Left kidney (tissue), 8 donors: ENCODE results near the gene KMO. TPM values are rescaled to one million over a fixed set of nuclear protein-coding genes. Genes with fewer than 3 reads are reported as not detected.

Source experiments
- DNase-seq: peaks from one replicate; pipeline ENCODE4 v3.0.0-alpha.2; 2013
- long read RNA-seq, 8 donors: transcript quantifications; one replicate each; lab custom pipeline, GENCODE V29; 2026
- polyA plus RNA-seq: library from polyadenylated mRNA; unstranded; fragments of 120-200 nt; gene quantifications from one replicate; pipeline ENCODE4 v1.2.1, GENCODE V29; 2013; ENCODE audit not compliant: insufficient read length

Gene KMO
- polyA plus RNA-seq = 27.9 TPM
- long read RNA-seq, donor 1, full-length matches to known transcripts = 5 of 84 reads
- long read RNA-seq, donor 1, partial matches to known transcripts = 30 of 84 reads
- long read RNA-seq, donor 1, other reads (novel, unspliced or antisense) = 49 of 84 reads
- long read RNA-seq, donor 2, full-length matches to known transcripts = 3 of 3 reads
- long read RNA-seq, donor 2, partial matches to known transcripts = 0 of 3 reads
- long read RNA-seq, donor 2, other reads (novel, unspliced or antisense) = 0 of 3 reads
- long read RNA-seq, donor 3, full-length matches to known transcripts = 2 of 44 reads
- long read RNA-seq, donor 3, partial matches to known transcripts = 17 of 44 reads
- long read RNA-seq, donor 3, other reads (novel, unspliced or antisense) = 25 of 44 reads
- long read RNA-seq, donor 4 = 0 reads
- long read RNA-seq, donor 5, full-length matches to known transcripts = 7 of 16 reads
- long read RNA-seq, donor 5, partial matches to known transcripts = 9 of 16 reads
- long read RNA-seq, donor 5, other reads (novel, unspliced or antisense) = 0 of 16 reads
- long read RNA-seq, donor 6, full-length matches to known transcripts = 2 of 52 reads
- long read RNA-seq, donor 6, partial matches to known transcripts = 19 of 52 reads
- long read RNA-seq, donor 6, other reads (novel, unspliced or antisense) = 31 of 52 reads
- long read RNA-seq, donor 7, full-length matches to known transcripts = 7 of 85 reads
- long read RNA-seq, donor 7, partial matches to known transcripts = 0 of 85 reads
- long read RNA-seq, donor 7, other reads (novel, unspliced or antisense) = 78 of 85 reads
- long read RNA-seq, donor 8, full-length matches to known transcripts = 6 of 6 reads
- long read RNA-seq, donor 8, partial matches to known transcripts = 0 of 6 reads
- long read RNA-seq, donor 8, other reads (novel, unspliced or antisense) = 0 of 6 reads

DNA sequence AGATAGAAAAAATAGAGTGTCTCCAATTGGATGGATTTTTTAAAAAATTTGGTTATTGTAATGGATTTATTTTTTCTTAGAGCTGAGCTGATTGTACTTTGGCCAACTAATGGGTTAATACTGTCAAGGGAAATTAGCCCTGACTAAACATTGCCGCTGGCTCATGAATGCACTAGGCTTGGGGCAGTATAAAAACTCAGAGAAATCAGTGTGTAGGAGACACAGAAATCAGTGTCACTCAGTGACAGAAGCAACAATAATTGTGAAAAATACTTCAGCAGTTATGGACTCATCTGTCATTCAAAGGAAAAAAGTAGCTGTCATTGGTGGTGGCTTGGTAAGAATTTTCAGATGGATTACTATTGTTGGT lies at the start of gene KMO:
KMO (plus strand) TSS at position 217 of the 370 bp plus-strand sequence; CDS start at position 284, 67 bp downstream.
- DNase-seq = peak; percentile 24

DNA sequence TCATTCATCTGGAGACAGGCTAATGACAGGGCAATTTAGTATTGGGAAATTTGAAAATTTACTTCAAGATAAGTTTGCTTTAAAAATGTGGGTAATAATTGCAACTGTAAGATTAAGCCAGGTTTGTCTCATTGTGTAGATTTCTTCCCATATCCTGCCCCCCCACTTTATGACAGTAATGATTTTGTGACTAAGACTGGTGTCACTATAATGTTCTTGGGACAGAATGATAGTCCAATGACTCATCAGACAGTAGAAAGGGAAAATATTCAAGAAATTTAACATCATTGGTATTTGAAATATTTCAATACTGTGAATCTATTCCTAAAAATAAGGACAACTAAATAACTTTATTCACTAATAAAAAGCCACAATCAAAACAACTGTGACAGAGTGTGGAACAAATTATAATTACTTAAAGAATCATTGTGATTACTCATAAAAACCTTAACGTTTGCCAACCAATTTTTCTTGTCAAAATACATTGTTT lies 49.4 kb upstream of the KMO start:
- no peak for DNase-seq

DNA sequence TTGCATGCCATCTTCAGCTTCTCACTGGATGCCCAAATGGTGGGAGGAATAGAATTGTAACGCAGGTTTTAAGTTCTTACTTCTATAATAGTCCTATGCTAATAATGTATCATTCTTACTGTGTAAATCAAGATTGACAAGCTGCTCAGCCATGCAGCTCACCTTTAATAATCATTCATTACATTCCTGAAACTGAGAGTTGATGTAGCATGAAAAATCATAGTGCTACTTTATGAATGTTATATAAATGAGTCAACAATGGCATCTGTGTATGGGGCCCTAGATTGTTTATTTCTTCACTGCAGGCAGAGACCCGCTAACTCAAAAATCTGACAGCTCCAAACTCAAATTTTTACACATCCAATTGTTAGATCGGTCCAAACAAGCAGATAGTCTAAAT lies 47.0 kb upstream of the KMO start:
- no peak for DNase-seq

DNA sequence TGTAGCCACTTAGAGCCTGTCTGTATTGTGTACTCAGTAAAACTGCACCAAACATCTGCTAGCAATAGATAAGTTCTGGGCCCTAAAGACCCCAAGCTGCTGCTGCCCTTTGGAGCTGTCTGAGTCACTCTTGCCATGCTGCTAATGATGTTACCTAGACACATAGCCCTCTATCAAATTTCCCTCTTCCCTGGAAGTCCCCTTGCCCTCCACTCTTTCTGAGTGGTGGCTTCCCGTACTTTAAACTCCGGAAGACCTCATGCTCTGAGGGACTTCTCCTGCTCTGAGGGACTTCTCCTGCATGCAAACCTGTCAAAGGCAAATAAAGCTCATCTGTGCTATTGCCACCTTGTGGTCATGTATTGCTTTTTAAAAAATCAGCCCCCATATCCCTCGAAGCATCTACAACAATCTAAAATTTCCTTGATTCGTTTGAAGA lies 46.6 kb upstream of the KMO start:
- no peak for DNase-seq

DNA sequence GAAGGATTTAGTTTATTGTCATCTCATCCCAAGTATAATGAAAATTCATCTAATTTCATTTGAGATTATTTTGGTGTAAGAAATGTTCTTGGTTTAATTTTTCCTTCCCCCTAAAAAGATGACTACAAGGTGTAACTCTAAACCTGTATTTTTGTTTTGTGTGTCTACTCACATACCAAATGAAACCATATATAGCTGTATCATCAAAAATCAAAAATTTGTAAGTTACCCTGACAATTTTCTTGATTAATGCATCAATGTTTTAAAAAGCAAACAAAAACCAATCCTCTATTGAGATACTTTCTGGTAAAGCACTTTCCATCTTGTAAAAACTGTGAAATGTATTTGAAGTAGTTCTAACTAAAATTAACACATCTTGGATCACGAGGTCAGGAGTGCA lies 43.4 kb upstream of the KMO start:
- no peak for DNase-seq

DNA sequence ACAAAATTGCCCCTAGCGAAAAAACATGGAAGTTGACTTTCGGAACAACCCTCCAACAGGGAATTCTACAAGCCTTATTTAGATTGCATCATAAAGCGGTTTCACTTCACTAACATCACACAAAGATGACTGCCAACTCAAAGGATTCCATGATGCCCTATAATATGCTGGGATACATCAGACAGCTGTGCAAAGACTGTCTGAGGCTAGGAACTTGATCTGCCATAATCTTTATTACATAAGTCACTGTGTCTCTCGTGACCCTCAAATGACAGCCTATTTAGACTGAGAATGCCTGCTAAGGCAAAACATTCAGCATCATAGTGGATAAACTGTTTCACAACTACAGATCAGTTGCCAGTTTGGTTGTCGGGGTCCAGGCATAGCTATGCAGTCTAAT lies 36.4 kb upstream of the KMO start:
- no peak for DNase-seq

DNA sequence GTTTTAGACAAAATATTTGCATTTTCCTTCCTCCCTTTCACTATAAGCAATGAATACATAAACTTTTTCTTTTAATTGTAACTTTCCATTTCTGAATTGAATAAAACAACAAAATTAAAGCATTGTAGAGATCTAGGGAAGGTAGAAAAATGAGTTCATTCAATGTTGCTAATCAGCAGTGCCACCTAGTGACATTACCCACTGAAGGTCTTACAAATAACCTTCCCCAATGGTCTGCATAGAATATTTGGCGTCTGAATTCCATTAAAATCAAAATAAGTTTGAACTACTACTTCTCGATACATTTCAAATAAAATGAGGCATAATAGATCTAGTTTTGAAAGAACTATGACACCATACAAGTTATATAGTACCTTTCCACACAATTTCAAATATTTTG lies 32.3 kb upstream of the KMO start:
- DNase-seq = peak; percentile 46

DNA sequence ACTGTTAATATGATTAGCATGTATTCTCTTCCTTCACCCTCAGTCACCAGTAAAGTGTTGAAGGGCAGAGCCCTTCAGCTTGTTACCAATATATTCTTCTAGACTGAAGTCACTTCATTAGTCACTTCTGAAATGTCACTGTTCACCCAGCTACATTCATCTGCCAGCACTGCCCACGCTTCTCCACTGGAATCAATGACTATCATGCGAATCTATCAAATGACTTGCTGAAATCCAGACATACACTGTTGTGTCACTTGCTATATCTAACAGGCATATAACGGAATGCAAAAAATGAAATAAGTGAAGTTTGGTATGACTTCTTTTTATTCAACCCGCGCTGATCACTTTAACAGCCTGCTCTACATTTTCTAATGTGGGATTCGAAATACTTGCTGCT lies 28.7 kb upstream of the KMO start:
- no peak for DNase-seq

DNA sequence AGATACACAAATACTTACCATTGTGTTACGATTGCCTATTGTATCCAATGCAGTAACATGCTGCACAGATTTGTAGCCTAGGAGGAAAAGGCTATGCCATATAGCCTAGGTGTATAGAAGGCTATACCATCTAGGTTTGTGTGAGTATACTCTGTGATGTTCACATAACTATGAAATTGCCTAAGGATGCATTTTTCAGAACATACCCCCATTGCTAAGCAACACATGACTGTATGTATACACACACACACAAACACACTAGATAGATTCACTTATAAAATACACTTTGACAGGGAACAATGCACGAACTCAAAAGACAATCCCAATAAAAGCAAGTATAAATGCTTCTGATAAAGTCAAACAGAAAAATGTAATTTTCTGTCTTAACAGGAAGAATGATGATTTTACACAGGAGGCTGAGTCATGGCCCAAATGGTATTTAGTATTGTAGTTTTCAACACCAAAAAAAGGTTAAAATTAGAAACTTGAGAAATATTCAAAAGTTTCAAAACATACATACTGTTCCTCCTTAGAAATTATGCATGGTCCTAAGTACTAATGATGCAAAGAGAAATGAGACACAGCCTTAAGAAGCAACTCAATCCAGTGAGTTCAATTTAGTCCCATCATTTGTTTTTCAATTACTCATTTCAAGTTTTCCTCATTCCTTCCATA lies 24.9 kb upstream of the KMO start:
- no peak for DNase-seq

DNA sequence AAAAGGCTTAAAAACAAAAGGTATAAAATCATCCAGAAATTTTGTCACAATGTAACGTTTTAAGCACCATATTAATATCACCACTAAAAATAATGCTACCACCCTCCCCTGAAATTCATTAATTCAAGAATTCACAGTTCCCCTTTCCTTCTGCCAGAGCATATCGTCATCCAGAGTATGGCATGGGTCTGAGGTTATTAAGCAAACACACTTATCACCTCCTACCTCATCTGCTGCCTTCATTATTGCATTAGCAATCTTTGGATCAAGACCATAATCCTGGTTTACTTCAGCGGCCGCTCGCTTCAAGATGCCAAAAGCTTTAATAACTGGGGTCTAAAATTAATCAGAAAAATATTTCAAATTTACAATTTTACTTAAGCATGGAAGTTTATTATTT lies 18.8 kb upstream of the KMO start:
- no peak for DNase-seq

DNA sequence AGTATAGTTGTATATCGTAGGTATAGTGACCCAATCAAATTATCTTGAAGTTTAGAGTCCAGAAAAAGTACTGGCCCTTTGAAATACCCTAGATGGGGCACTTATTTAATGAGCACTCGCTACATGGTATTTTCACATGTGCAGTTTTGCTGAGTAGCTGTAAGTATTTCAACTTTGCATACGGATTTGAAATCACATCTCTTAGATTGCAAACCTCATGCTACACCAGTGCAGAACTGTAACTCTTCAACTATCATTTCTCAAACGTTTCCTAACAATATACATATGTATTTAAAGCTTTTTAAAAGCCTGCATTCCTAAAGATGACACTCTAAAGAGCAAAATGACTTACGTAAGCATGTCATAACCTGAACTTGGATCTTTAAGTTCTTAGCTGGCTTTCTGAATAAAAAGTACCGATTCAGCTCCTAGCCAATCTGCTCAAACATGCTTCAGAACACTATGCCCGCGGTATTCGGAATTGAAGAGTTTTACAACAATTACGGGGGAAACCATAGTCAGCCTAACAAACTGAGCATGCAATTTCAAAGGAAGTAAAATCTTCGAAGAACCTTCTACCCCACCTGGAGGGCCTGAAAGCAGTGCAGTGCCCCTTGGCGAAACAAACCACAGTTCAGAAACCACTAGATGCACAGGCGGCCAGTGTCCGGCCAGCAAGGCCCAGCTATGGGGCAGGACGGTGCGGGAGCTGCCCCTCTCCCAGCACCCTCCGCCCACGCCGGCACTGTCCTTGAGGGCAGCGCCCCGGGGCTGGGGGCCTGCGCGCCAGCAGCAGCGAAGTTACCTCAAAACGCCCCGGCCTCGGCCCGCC lies 13.5 kb upstream of the KMO start:
- peak; percentile 21 for DNase-seq

DNA sequence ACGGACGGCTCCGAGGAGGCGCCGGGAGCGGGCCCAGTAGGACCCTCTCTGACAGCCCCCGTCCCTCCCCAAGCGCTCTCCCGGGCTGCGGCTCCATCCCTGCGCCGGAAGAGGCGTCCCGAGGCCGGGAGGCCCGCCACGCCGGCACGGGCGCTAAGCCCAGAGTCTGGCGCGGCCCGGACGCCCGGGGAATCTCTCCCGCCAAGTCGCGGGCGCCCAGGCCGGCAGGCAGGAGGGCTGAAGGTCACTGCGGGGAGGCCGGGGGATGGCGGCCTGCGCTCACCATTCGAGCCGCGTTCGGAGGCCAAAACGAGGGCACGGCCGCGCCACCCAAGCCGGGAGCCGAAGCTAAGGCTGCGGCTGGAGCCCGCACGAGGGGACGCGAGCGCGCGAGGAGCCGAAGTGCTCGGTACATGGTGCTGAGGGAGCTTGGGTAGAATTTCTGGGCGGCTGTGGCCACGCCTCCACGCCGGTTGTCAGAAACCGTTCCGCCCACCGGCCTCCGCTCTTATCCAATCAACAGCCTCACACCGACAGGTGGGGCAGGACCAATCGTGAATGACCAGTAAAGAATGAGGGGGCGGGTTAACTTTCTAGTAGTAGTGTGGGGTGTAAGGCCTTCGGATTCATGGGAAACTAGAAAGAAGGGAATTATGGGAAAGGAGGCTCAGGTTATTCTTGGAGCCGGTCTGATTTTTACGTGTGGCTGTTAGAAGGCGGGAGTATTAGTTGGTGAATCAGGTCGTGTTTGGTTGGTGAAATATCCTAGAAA lies 12.7 kb upstream of the KMO start, which contains the start of gene FH:
FH (minus strand) TSS at position 448 of the 772 bp plus-strand sequence; CDS start at position 415, 33 bp downstream.
- DNase-seq = peak; percentile 98

DNA sequence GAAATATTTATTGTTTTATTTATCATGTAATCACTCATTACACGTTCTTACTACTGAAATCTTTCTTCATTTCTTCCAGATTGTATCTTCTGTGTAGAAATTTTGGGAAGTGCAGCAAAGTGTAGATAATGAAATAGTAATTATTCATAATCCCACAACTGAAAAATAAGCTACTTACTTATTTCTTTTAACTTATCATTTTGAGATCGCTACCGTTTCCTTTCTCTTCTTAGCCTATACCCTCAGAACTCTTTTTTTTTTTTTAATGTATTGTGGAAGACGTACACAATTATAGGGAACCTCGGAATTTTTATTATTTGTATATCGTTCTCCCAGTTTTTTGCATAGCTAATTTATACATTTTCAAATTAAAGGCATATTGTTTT lies 12.1 kb upstream of the KMO start:
- no peak for DNase-seq

DNA sequence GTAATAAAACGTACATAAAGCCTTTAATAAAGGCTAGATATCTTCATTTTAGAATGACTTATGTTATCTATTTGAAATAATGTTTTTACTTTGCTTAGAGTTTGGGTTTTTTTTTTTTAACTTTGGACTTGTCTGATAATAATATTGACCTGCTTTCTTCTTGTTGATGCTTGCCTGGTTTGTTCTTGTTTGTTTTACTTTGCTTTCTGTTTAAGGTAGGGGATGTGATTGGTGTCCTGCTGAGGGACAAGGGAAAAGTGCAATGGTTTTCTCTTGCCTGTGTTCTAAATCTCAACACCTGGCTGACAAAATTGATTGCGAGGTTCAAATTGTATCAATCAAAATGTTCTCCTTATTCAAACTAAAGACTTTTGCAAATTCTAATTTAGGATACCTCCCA lies 10.5 kb upstream of the KMO start:
- no peak for DNase-seq

DNA sequence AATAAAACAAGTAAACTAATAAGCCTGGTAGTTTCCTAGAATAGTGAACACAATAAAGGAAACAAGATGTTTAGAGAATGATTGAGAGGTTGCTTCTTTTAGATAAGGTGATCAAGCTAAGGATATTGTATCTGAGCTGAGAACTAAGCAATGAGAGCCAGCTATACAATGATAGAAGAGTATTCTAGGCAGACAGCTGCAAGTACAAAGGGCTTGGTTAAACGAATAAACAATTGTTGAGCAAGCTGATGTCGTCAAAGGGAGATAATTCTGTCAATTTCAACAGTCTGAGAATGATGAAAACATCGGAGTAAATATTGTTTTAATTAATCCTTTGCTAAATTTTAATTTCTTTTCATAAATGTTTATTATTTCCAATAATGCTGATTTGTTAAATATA lies 7.2 kb upstream of the KMO start:
- no peak for DNase-seq

DNA sequence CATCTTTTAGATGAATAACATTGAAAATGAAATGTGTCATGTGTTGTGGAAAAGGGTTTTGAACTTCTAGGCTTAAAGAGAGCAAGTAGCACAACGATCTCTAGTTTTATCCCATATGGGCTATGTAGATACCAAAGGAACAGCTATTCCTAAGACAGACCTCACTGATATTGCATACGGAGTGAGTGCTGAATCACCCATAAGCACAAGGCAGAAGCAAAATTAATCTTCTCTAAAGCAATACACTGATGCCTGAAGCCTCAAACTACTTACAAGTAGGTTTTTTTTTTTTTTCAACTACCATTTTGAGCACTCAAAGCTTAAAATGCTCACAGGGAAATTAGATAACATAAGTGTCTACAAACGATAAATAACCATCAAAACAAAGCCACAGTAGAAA lies 5.0 kb upstream of the KMO start:
- DNase-seq = no peak

DNA sequence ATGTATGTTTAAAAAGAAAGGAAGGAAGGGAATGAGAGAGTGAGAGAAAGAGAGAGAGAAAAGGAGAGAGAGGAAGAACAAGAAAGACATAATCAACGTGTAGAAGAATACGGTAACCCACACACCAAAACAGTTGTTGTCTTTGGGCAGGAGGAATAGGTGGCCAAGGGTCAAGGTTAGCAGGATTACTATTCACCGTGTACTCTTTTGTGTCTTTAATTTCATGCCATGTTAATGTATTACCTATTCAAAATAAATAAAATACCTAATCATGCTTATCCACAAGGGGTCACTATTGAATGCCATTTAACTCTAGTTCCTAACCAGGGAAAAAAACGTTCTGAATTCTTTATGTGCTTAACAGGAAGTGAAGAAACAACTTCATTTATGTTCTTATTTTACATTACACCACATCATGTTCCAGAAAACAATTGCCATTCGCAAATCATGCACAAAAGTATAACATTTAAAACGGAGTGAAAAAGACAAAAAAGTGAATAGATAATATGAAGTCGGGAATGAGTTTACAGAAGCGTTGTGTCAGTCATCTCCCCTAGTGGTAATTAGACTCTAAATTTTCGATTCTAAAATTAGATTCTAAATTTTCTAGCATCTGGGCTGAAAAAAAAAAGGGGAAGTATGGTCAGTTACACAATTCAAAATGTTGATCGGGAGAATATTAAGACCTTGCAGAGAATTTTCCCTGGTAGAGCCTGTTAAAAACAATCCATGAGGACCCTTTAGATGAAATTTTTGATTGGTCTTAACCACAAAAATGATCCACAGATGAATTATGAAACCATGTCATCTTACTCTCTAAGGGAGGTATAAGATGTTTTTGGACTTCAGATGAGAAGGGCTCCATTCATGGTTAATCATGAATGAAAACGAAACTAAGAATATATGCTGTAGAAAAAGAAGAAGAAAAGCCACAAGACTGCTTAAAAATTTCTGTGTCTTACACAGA lies 700 bp upstream of the KMO start:
- DNase-seq = peak; percentile 70

DNA sequence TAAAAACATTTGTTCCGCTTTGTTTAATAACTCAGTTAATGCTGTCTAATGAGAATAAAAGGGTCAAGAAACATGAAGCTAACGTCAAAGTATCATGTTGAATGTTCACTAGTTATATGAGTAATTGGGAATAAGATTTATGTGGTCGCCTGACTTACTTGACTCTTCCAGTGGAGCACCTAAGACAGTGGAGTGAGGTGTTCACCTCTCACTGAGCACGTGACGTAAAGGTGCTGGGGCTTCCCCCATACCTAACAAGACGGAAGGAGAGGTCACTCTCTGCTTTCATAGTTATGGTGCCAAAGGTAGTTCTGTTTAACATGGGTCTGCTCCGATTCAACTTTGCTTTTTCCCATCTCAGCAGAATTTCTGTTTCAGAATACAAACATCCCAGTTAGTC lies 686 bp downstream of the KMO start:
- no peak for DNase-seq
